Caco-2 (cell line): ENCODE results near the gene OR8G5. TPM values are rescaled to one million over a fixed set of nuclear protein-coding genes. Genes with fewer than 3 reads are reported as not detected.
"Not testable (repeated sequence)": the region's sequence is repeated elsewhere in the genome, so short reads cannot be mapped to it uniquely, and the experiment has no call there.

ENCODE experiments used
- BruUV-seq: library from RNA; stranded (reverse); fragments of 400-500 nt; replicated peaks from 2 replicates; lab custom pipeline; 2021; lab: Mats Ljungman, UMichigan
- CTCF ChIA-PET: fragments of 300-600 bp; sonication (Branson Sonifier 250); formaldehyde crosslinking; loops from one replicate; lab custom pipeline; 2022; ENCODE audit warnings: antibody characterized with exemption; lab: Charles Lee
- POLR2A ChIA-PET: fragments of 300-600 bp; sonication (Branson Sonifier 250); formaldehyde crosslinking; loops from one replicate; lab custom pipeline; 2022; ENCODE audit warnings: antibody characterized with exemption; lab: Charles Lee
- DNase-seq, 2 experiments: peaks; one replicate each; pipeline versions ENCODE4 v3.0.0 to v3.0.0-alpha.2; 2020 to 2022
- H3K27me3 ChIP-seq: replicated peaks from 2 replicates; pipeline ENCODE4 v1.6.0; 2011; ENCODE audit warnings: low read length; ENCODE audit not compliant: control insufficient read depth, insufficient read depth
- H3K36me3 ChIP-seq: 2 replicates; pipeline ENCODE4 v1.5.1; 2011; ENCODE audit warnings: low read length; ENCODE audit not compliant: control insufficient read depth, insufficient read depth
- H3K4me1 ChIP-seq: fragments of 250-450 bp; sonication (Bioruptor Pico); 2 replicates; pipeline ENCODE4 v1.5.1; 2020; ENCODE audit warnings: mild to moderate bottlenecking
- H3K4me3 ChIP-seq: 2 replicates; pipeline ENCODE4 v1.5.1; 2011; ENCODE audit warnings: low read depth, mild to moderate bottlenecking, control low read depth, low read length
- H3K9me3 ChIP-seq: fragments of 250-450 bp; sonication (Bioruptor Pico); 2 replicates; pipeline ENCODE4 v1.5.1; 2020; ENCODE audit warnings: mild to moderate bottlenecking, moderate library complexity
- H3K27ac Mint-ChIP-seq: one replicate; pipeline ENCODE4 v1.8.0; 2022; ENCODE audit warnings: mixed read lengths; ENCODE audit not compliant: unreplicated experiment
- H3K27me3 Mint-ChIP-seq: one replicate; pipeline ENCODE4 v1.8.0; 2022; ENCODE audit warnings: mixed read lengths; ENCODE audit not compliant: insufficient read depth, unreplicated experiment
- H3K36me3 Mint-ChIP-seq: one replicate; pipeline ENCODE4 v1.8.0; 2022; ENCODE audit warnings: mild to moderate bottlenecking, mixed read lengths; ENCODE audit not compliant: insufficient read depth, unreplicated experiment
- H3K4me1 Mint-ChIP-seq: one replicate; pipeline ENCODE4 v1.8.0; 2022; ENCODE audit warnings: low read depth, mixed read lengths; ENCODE audit not compliant: unreplicated experiment
- H3K4me3 Mint-ChIP-seq: one replicate; pipeline ENCODE4 v1.8.0; 2022; ENCODE audit warnings: mild to moderate bottlenecking, moderate library complexity, mixed read lengths; ENCODE audit not compliant: unreplicated experiment
- H3K9me3 Mint-ChIP-seq: one replicate; pipeline ENCODE4 v1.8.0; 2022; ENCODE audit warnings: mixed read lengths; ENCODE audit not compliant: unreplicated experiment
- intact Hi-C: fragments of 100-400 bp; cut with micrococcal nuclease; formaldehyde crosslinking; loops from one replicate; pipeline ENCODE4 v1.10.0; 2022; ENCODE audit not compliant: unreplicated experiment
- total RNA-seq: library from RNA; stranded (reverse); gene quantifications from 2 replicates; pipeline ENCODE4 v1.2.3, GENCODE V29; 2022
- TF ChIP-seq, protein P1 (sequence below), 2 experiments: fragments of 200-600 bp in 1 of 2; IDR thresholded peaks; 1 replicate in 1 of 2; 2 replicates in 1 of 2; pipeline versions ENCODE4 v1.5.1 to v1.8.0; 2011 to 2022; ENCODE audit warnings: antibody characterized with exemption in 1 of 2, control low read depth in 1 of 2, inconsistent platforms in 1 of 2, low read depth in 1 of 2, low read length in 1 of 2, mild to moderate bottlenecking in 1 of 2, moderate library complexity in 1 of 2; ENCODE audit not compliant: insufficient read depth in 1 of 2, severe bottlenecking in 1 of 2, unreplicated experiment in 1 of 2

Gene OR8G5
- total RNA-seq, 1 experiment from 2014 or later, result not detected

DNA sequence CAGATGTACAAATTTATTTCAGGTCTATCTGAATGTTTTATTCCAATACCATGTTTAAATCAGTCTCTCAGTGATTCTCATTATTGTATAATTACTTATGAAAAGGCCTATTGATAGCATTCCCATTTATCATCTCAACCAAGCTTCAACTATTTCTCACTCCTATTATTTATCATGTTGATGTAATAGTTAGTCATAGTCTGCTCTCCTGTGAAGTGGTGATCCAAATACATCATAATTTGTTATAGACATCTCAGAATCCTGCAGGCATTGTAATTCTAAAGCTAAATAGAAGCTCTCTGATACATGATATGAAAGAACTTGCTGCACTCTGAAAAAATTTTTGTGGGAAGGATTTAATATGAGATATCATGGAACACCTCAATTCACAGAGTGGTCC lies 37.0 kb upstream of the OR8G5 start:
- H3K36me3 ChIP-seq, result no peaks in the 10 kb centered on the region
- no peaks in the 10 kb centered on the region for H3K36me3 Mint-ChIP-seq
- peaks cover 15% of the 10 kb centered on the region for H3K27me3 Mint-ChIP-seq
- no peak overlapping the region for H3K4me3 ChIP-seq
- no peaks in the 10 kb centered on the region for H3K27me3 ChIP-seq
- ChIA-PET POLR2A (no interaction called here), CTCF (no interaction called here)
- no peak overlapping the region for H3K27ac Mint-ChIP-seq
- TF ChIP-seq, protein P1, sequence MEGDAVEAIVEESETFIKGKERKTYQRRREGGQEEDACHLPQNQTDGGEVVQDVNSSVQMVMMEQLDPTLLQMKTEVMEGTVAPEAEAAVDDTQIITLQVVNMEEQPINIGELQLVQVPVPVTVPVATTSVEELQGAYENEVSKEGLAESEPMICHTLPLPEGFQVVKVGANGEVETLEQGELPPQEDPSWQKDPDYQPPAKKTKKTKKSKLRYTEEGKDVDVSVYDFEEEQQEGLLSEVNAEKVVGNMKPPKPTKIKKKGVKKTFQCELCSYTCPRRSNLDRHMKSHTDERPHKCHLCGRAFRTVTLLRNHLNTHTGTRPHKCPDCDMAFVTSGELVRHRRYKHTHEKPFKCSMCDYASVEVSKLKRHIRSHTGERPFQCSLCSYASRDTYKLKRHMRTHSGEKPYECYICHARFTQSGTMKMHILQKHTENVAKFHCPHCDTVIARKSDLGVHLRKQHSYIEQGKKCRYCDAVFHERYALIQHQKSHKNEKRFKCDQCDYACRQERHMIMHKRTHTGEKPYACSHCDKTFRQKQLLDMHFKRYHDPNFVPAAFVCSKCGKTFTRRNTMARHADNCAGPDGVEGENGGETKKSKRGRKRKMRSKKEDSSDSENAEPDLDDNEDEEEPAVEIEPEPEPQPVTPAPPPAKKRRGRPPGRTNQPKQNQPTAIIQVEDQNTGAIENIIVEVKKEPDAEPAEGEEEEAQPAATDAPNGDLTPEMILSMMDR (IDR thresholded peaks at IDR 0.05; ENCODE audit: insufficient read depth in 1 of 2, low read depth in 1 of 2, low read length in 1 of 2, severe bottlenecking in 1 of 2, unreplicated experiment in 1 of 2), result no peak
- no peaks in the 10 kb centered on the region for H3K4me1 ChIP-seq
- intact Hi-C loops, result no loop called here
- no TSS peak for BruUV-seq
- no peaks in the 10 kb centered on the region for H3K9me3 ChIP-seq
- no peak for DNase-seq
- no peak overlapping the region for H3K4me3 Mint-ChIP-seq
- H3K4me1 Mint-ChIP-seq, result no peaks in the 10 kb centered on the region
- no peaks in the 10 kb centered on the region for H3K9me3 Mint-ChIP-seq

DNA sequence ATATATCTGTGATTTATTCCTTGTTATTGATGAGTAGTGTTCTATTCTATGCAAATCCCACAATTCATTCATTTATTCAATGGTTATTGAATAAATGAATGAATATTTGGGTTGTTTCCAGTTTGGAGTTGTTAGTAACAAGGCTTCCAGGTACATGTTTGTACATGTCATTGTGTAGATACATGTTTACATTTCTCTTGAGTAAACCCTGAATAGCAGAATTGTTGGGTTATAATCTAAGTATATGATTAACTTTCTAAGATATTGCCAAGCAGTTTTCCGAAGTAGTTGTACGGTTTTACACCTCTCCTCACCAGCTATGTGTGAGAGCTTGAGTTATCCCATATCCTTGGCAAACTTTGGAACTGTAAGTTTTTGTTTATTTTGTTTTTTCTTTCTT lies 33.8 kb upstream of the OR8G5 start:
- intact Hi-C loops, result no loop called here
- no peak for DNase-seq
- Histone ChIP-seq H3K36me3 (no peaks in the 10 kb centered on the region), H3K4me3 (no peak overlapping the region), H3K27me3 (no peaks in the 10 kb centered on the region), H3K4me1 (no peaks in the 10 kb centered on the region), H3K9me3 (no peaks in the 10 kb centered on the region)
- CTCF ChIA-PET, result no interaction called here
- no TSS peak for BruUV-seq
- no peaks in the 10 kb centered on the region for H3K36me3 Mint-ChIP-seq
- H3K4me3 Mint-ChIP-seq, result no peak overlapping the region
- TF ChIP-seq, protein P1 (IDR thresholded peaks at IDR 0.05; ENCODE audit: insufficient read depth in 1 of 2, low read depth in 1 of 2, low read length in 1 of 2, severe bottlenecking in 1 of 2, unreplicated experiment in 1 of 2), result no peak
- H3K4me1 Mint-ChIP-seq, result no peaks in the 10 kb centered on the region
- H3K27ac Mint-ChIP-seq, result no peak overlapping the region
- peaks cover 8% of the 10 kb centered on the region for H3K27me3 Mint-ChIP-seq
- no peaks in the 10 kb centered on the region for H3K9me3 Mint-ChIP-seq
- POLR2A ChIA-PET, result no interaction called here

DNA sequence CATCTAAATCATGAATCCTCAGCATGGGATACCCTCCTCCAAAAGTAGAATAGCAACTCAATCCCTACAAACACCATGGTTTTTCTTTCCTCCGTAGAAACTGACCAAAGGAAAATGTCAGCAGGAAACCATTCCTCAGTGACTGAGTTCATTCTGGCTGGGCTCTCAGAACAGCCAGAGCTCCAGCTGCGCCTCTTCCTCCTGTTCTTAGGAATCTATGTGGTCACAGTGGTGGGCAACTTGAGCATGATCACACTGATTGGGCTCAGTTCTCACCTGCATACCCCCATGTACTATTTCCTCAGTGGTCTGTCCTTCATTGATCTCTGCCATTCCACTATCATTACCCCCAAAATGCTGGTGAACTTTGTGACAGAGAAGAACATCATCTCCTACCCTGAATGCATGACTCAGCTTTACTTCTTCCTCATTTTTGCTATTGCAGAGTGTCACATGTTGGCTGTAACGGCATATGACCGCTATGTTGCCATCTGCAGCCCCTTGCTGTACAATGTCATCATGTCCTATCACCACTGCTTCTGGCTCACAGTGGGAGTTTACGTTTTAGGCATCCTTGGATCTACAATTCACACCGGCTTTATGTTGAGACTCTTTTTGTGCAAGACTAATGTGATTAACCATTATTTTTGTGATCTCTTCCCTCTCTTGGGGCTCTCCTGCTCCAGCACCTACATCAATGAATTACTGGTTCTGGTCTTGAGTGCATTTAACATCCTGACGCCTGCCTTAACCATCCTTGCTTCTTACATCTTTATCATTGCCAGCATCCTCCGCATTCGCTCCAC lies 31.4 kb upstream of the OR8G5 start:
- CTCF ChIA-PET, H3K27ac Mint-ChIP-seq, POLR2A ChIA-PET, H3K4me1 Mint-ChIP-seq, intact Hi-C loops, H3K36me3 Mint-ChIP-seq, H3K9me3 Mint-ChIP-seq, H3K4me1 ChIP-seq, H3K4me3 Mint-ChIP-seq, BruUV-seq, H3K9me3 ChIP-seq, DNase-seq, H3K4me3 ChIP-seq, H3K27me3 ChIP-seq, H3K36me3 ChIP-seq: not testable (repeated sequence)
- H3K27me3 Mint-ChIP-seq, result peaks cover 16% of the 10 kb centered on the region
